Nucleus accumbens (tissue), 56 donors: Measurements from ENCODE around the gene DNAJC4.

Experiments used
- DNase-seq, 56 donors: peaks; one replicate each; lab custom pipeline; 2025; lab: John Stamatoyannopoulos, UW

The DNAJC4 gene

GRCh38 chr11:64268025-64268892 lies 37.9 kb downstream of the DNAJC4 start:
- peak in 3 of 56 donors; percentile 19 to 41 (median 33) for DNase-seq

- DNase-seq, result peak in 11 of 56 donors; percentile 32 to 73 (median 64)
Observed at GRCh38 chr11:64268893-64269539, 38.7 kb downstream of the DNAJC4 start.

- DNase-seq, result peak; percentile 90 to 100 (median 99)
Observed at GRCh38 chr11:64269540-64270220, 39.3 kb downstream of the DNAJC4 start.

- DNase-seq, result no peak
Observed at GRCh38 chr11:64275031-64275800, 44.9 kb downstream of the DNAJC4 start.

- DNase-seq, result no peak
Observed at GRCh38 chr11:64275841-64276240, 45.5 kb downstream of the DNAJC4 start.

- DNase-seq, result no peak
Observed at GRCh38 chr11:64276653-64277431, 46.5 kb downstream of the DNAJC4 start.

- DNase-seq, result no peak
Observed at GRCh38 chr11:64278576-64279190, 48.3 kb downstream of the DNAJC4 start.

- DNase-seq, result no peak
Observed at GRCh38 chr11:64281957-64282770, 51.8 kb downstream of the DNAJC4 start.

- no peak for DNase-seq
Observed at GRCh38 chr11:64283092-64283491, 52.7 kb downstream of the DNAJC4 start.
